Measurements from ENCODE around the gene GNAI3. TPM values are rescaled to one million over a fixed set of nuclear protein-coding genes. Genes with fewer than 3 reads are reported as not detected.

The GNAI3 gene
- total and polyA plus RNA-seq, 2 of the 13 experiments (the other 11 are each of a cell fraction or from before 2014, with no cell fraction given), result 4.3 to 9.0 TPM

DNA sequence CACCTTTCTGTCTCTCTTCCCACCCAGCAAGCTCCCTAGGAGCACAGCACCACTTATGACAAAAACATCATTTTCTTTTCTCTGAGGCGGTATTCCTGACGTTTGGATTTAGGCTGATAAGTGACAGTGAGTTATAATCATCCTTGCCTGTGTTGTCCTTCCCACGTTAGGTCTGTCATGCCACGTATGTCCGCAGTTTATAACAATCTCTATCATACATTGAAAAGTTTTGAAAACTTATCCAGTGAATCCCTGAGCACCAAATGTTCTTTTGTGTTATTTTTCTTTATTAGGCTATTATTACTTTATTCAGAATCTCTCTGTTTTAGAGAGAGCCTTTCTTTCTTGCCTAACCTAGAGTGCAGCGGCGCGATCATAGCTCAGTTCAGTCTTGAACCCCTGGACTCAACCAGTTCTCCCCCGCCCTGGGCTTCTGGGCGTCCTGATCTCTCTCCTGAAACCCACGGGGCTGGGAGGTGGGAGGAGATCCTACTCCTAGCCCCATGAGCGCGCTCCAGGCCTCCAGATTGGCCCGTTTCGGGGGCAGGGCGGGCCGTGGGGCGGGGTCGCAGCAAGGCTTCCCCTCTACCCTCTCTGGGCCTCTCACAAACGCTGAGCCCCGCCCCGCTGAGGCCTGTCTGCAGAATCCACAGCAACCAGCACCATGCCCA is 119.2 kb downstream of the GNAI3 start, which contains the start of gene GSTM2:
Gene GSTM2, plus strand, starts transcription at position 606 of the 671 bp plus-strand sequence. Its CDS starts 59 bp downstream, at position 665.
- no peak within 1 kb of the TSS for H3K27ac ChIP-seq (ENCODE audit: extremely low read length, insufficient read depth, low read length)
- no peaks in the 10 kb centered on the region for H4K20me1 ChIP-seq (ENCODE audit: insufficient read depth, low read length)
- peak; percentile 39 for FAIRE-seq
- ChIA-PET POLR2A (interaction anchor here (1.1 to 1.8 kb wide), 2 partner anchors 11 to 27 kb away, joined by 3 to 10 read pairs; partner anchors contain the start of gene GSTM4), CTCF (ENCODE audit: low intra/inter-chr PET ratio, low total read pairs) (no interaction called here)
- peak within 1 kb of the TSS; percentile 50 for H2AFZ ChIP-seq (ENCODE audit: low read length)
- peak; percentile 80 for DNase-seq (ENCODE audit: low spot score)
- intact Hi-C loops (cut with micrococcal nuclease; ENCODE audit: unreplicated experiment), result no loop called here
- H3K27me3 ChIP-seq (ENCODE audit: control insufficient read depth in 1 of 2, insufficient read depth in 2 of 2, low read length in 2 of 2), result no peaks in the 10 kb centered on the region
- peak within 1 kb of the TSS; percentile 55; the same call in 1 of the 2 replicates for H3K9ac ChIP-seq (ENCODE audit: insufficient read depth, low read depth, low read length)
- in situ Hi-C loops (cut with HindIII; ENCODE audit: extremely low pct_ligation_motif_present, low pct_unique_long_range_greater_than_20kb), result loop anchor here (10.0 kb wide), 1 partner anchor 47 kb away; the partner anchor contains the start of gene GSTM5
- no peaks in the 10 kb centered on the region for H3K9me3 ChIP-seq (ENCODE audit: low read length)
- H3K79me2 ChIP-seq (ENCODE audit: insufficient read depth, low read length), result no peaks in the 10 kb centered on the region
- WGBS (ENCODE audit: low lambda C conversion rate), result 24% methylated on average over 13 of the region's 22 CpGs
- peak within 1 kb of the TSS; percentile 56 to 70 (median 58) for H3K4me3 ChIP-seq (replicated peaks in 1 of 3; ENCODE audit: insufficient read depth in 1 of 3, low read depth in 2 of 3, low read length in 3 of 3)
- BruUV-seq (replicated peaks), result no TSS peak
- H3K4me1 ChIP-seq (ENCODE audit: insufficient read depth, low read length), result peaks cover 13% of the 10 kb centered on the region
- peak within 1 kb of the TSS; percentile 80 for H3K4me2 ChIP-seq (ENCODE audit: low read depth, low read length)
- peak; percentile 100 for ATAC-seq
- no peaks in the 10 kb centered on the region; a peak in 1 of 5 replicates for H3K36me3 ChIP-seq (replicated peaks in 1 of 2; ENCODE audit: control insufficient read depth in 1 of 2, insufficient read depth in 2 of 2, low read length in 2 of 2)
- no peak for TF ChIP-seq ZNF749 (CRISPR knock-in tag; IDR thresholded peaks at IDR 0.05; ENCODE audit: borderline replicate concordance)
- TF ChIP-seq NFYB (CRISPR knock-in tag; IDR thresholded peaks at IDR 0.05), result peak; percentile 64
- TF ChIP-seq SAP130 (CRISPR knock-in tag; IDR thresholded peaks at IDR 0.05; ENCODE audit: low read depth), result peak; percentile 68
- no peak for TF ChIP-seq SCMH1 (CRISPR knock-in tag; IDR thresholded peaks at IDR 0.05; ENCODE audit: borderline replicate concordance)
- TF ChIP-seq SRSF4 (IDR thresholded peaks at IDR 0.05; ENCODE audit: low read depth, low read length, poor library complexity, severe bottlenecking), result no peak
- TF ChIP-seq PHF21A (CRISPR knock-in tag; IDR thresholded peaks at IDR 0.05), result peak; percentile 52; the same call in 1 of the 2 replicates
- 0 out of 2 replicates have a peak, but pooled peaks have one; percentile 12 for TF ChIP-seq IRF2 (CRISPR knock-in tag; IDR thresholded peaks at IDR 0.05)
- TF ChIP-seq TRIM24 (CRISPR knock-in tag; IDR thresholded peaks at IDR 0.05), result no peak
- TF ChIP-seq, protein P1, sequence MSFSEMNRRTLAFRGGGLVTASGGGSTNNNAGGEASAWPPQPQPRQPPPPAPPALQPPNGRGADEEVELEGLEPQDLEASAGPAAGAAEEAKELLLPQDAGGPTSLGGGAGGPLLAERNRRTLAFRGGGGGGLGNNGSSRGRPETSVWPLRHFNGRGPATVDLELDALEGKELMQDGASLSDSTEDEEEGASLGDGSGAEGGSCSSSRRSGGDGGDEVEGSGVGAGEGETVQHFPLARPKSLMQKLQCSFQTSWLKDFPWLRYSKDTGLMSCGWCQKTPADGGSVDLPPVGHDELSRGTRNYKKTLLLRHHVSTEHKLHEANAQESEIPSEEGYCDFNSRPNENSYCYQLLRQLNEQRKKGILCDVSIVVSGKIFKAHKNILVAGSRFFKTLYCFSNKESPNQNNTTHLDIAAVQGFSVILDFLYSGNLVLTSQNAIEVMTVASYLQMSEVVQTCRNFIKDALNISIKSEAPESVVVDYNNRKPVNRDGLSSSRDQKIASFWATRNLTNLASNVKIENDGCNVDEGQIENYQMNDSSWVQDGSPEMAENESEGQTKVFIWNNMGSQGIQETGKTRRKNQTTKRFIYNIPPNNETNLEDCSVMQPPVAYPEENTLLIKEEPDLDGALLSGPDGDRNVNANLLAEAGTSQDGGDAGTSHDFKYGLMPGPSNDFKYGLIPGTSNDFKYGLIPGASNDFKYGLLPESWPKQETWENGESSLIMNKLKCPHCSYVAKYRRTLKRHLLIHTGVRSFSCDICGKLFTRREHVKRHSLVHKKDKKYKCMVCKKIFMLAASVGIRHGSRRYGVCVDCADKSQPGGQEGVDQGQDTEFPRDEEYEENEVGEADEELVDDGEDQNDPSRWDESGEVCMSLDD (CRISPR knock-in tag; IDR thresholded peaks at IDR 0.05; ENCODE audit: borderline replicate concordance), result no peak
- TF ChIP-seq, protein P2, sequence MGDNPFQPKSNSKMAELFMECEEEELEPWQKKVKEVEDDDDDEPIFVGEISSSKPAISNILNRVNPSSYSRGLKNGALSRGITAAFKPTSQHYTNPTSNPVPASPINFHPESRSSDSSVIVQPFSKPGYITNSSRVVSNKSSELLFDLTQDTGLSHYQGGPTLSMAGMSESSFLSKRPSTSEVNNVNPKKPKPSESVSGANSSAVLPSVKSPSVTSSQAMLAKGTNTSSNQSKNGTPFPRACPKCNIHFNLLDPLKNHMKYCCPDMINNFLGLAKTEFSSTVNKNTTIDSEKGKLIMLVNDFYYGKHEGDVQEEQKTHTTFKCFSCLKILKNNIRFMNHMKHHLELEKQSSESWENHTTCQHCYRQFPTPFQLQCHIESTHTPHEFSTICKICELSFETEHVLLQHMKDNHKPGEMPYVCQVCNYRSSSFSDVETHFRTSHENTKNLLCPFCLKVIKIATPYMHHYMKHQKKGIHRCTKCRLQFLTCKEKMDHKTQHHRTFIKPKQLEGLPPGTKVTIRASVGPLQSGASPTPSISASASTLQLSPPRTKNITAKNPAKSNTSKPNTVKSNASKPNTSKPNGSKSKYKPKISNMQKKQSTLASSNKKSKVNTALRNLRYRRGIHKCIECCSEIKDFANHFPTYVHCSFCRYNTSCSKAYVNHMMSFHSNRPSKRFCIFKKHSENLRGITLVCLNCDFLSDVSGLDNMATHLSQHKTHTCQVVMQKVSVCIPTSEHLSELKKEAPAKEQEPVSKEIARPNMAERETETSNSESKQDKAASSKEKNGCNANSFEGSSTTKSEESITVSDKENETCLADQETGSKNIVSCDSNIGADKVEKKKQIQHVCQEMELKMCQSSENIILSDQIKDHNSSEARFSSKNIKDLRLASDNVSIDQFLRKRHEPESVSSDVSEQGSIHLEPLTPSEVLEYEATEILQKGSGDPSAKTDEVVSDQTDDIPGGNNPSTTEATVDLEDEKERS (CRISPR knock-in tag; IDR thresholded peaks at IDR 0.05), result no peak
- TF ChIP-seq KDM6A (CRISPR knock-in tag; IDR thresholded peaks at IDR 0.05; ENCODE audit: low read depth), result no peak
- TF ChIP-seq ATAD3A (CRISPR knock-in tag; IDR thresholded peaks at IDR 0.05), result no peak
- no peak for TF ChIP-seq ZNF136 (CRISPR knock-in tag; IDR thresholded peaks at IDR 0.05; ENCODE audit: low read depth)
- no peak for TF ChIP-seq FOXC1 (CRISPR knock-in tag; IDR thresholded peaks at IDR 0.05; ENCODE audit: borderline replicate concordance)
- TF ChIP-seq BCL6 (CRISPR knock-in tag; IDR thresholded peaks at IDR 0.05), result no peak
- TF ChIP-seq, protein P3, sequence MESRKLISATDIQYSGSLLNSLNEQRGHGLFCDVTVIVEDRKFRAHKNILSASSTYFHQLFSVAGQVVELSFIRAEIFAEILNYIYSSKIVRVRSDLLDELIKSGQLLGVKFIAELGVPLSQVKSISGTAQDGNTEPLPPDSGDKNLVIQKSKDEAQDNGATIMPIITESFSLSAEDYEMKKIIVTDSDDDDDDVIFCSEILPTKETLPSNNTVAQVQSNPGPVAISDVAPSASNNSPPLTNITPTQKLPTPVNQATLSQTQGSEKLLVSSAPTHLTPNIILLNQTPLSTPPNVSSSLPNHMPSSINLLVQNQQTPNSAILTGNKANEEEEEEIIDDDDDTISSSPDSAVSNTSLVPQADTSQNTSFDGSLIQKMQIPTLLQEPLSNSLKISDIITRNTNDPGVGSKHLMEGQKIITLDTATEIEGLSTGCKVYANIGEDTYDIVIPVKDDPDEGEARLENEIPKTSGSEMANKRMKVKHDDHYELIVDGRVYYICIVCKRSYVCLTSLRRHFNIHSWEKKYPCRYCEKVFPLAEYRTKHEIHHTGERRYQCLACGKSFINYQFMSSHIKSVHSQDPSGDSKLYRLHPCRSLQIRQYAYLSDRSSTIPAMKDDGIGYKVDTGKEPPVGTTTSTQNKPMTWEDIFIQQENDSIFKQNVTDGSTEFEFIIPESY (CRISPR knock-in tag; IDR thresholded peaks at IDR 0.05), result no peak
